CD4-positive, alpha-beta T cell treated with Interleukin-1 beta for 1 hour (primary cell): ENCODE results near the gene GPR78.
"Not testable (repeated sequence)": the region's sequence is repeated elsewhere in the genome, so short reads cannot be mapped to it uniquely, and the experiment has no call there.

Source experiments
- DNase-seq, 2 donors: peaks; one replicate each; pipeline ENCODE4 v3.0.0-alpha.2; 2020 to 2022

GPR78 gene

GRCh38 chr4:8568068-8568668 is 12.0 kb upstream of the GPR78 start:
- DNase-seq = no peak

DNA sequence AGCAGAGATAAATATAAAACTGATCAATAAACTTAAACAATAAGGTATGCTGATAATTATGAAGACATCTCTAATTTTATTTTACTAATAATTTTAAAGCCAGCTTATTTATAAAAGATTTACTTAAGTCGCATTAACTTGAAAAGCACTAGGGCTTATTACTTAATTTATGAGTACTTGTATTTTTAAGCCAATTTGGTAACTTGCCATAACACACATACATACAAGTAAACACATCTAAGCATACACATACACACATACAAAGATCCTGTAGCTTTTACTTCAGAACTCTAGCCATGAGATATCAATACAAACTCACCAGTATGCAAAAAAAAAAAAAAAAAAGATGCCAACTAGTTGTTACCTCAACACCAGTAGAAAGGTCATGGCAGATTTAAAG is 10.0 kb upstream of the GPR78 start:
- DNase-seq = no peak

DNA sequence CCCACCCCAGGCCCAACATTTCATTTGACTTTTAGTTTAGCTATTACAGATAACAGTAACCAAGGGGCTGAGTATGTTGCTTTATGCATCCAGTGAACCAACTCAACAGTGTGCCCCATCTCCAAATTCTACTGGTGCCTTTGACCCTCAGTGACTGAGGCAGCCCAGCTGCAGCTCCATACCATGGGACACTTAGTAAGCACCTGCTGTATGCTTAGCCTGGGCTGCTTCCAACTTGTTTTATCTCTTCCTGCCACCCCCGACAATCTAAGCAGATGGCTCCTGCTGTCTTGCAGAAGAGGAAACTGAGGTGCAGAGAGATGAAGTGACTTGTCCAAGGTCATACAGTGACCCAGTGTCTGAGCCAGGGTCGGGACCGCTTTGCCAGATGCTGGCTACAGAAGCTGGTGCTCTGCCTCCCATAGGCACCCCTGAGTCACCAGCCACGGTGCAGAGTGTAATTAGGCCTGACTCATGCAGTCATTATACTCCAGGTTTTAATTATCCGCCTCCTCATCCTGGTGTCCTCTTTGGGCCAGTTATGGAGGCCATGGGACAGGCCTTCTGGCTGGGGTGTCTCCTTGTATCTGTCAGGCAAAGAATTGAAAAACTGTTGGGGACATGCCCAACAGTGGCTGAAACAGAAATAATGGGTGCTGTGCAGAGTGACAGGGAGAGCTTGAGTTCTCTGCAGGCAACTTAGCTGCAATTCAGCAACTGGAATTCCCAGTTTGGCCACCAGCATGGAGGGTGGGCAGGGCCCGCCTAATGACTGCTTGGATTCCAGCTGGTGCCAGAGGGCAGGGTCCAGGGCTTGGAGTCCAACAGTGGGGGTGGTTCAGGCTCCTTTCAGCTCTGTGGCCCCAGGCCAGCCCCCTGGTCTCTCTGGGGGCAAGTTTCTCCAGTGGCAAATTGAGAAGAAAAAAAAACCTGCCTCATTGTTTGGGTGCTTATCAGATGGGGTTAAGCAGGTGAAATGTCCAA is 8.2 kb upstream of the GPR78 start:
- no peak for DNase-seq

GRCh38 chr4:8573266-8573665 is 6.9 kb upstream of the GPR78 start:
- no peak for DNase-seq

DNA sequence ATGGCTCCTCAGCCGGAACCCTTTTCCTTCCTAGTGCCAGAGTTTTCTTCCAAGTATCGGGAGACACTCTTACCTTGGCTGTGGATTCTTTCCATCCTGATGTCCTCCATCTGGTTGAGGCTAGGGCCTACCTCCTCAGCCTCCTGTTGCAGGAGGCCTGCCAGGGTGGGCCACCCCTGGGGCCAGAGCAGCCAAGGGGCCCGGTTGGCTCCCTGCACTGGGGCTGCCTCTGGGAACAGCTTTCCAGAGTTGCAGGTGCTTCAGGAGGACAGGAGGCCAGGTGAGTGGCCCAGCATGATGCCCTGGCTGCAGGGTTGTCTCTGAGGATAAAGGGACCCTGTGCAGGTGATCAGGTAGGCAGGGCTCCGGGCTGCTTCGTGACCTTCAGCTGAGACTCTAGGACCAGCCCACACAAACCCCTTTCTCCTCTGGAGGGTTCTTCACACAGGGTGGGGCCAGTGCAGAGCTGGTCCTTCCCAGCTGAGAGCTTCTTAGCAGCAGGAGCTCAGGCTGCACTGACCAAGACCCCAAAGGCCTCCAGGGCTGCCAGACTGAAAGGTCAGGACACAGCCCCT is 5.3 kb upstream of the GPR78 start:
- no peak for DNase-seq

DNA sequence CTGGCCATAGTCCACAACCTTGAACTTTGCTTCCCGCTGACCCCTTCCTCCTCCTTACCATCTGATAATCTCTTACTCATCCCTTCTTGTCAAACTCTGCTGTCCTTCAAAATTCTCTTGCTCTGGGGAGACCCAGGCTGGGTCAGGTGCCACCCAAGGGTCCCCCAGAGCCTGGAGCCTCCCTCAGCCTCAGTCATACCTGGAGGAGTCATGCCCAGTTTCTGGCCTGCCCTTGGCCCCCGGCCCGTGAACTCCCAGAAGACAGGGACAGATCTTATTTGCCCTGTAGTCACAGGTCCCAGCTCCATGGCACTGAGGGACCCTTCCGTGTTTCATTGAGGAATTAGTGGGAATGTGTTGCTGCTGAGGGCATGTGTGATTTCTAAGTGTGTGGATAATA is 4.7 kb upstream of the GPR78 start:
- DNase-seq = no peak

- DNase-seq = not testable (repeated sequence)
These were observed 3.6 kb upstream of the GPR78 start for GRCh38 chr4:8576591-8576990.

- no peak for DNase-seq
These were observed 3.1 kb upstream of the GPR78 start for GRCh38 chr4:8577046-8577445.

- no peak for DNase-seq
These were observed 2.2 kb upstream of the GPR78 start for GRCh38 chr4:8577972-8578371.

GRCh38 chr4:8578717-8579116 is 1.5 kb upstream of the GPR78 start:
- no peak for DNase-seq

GRCh38 chr4:8579526-8580320 is 469 bp upstream of the GPR78 start:
- DNase-seq = no peak

- no peak for DNase-seq
These were observed 1.1 kb downstream of the GPR78 start for GRCh38 chr4:8581094-8581861.

GRCh38 chr4:8582016-8582415 is 1.8 kb downstream of the GPR78 start:
- no peak for DNase-seq

- no peak for DNase-seq
These were observed 2.2 kb downstream of the GPR78 start for GRCh38 chr4:8582436-8582835.

- DNase-seq = no peak
These were observed 2.9 kb downstream of the GPR78 start for GRCh38 chr4:8582941-8583654.

GRCh38 chr4:8583655-8584025 is 3.4 kb downstream of the GPR78 start:
- DNase-seq = no peak

DNA sequence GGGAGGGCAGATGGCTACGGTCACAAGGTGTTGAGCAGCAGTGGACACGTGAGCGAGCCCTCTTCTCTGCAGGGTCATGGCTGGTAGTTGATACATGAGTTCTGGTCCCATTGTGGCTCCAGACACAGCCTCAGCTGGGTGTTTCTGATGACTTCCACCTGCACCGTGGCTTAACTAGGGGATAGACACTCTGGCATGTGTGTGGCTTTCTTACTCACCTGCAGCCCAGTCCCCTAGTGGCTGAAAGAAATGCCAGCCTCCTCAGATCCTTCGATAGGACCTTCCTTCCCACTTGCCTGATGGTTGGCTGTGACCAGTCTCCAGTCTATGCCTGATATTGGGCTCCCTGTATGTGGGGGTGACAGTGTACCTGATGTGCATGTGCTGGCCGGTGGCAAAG is 5.0 kb downstream of the GPR78 start:
- DNase-seq = no peak

GRCh38 chr4:8585721-8586212 is 5.6 kb downstream of the GPR78 start:
- DNase-seq = no peak

GRCh38 chr4:8586246-8586645 is 6.1 kb downstream of the GPR78 start:
- DNase-seq = no peak

GRCh38 chr4:8586671-8587468 is 6.7 kb downstream of the GPR78 start:
- DNase-seq = no peak
